ENCODE measurements around the gene TSHZ1. TPM values are rescaled to one million over a fixed set of nuclear protein-coding genes. Genes with fewer than 3 reads are reported as not detected.

TSHZ1 gene
- total RNA-seq, 1 donor from 2014 or later, result 16.3 TPM

GRCh38 chr18:75267643-75268363 is 57.2 kb downstream of the TSHZ1 start:
- no peak for DNase-seq (ENCODE audit: low spot score)

GRCh38 chr18:75268364-75268646 is 57.7 kb downstream of the TSHZ1 start:
- Mint-ChIP-seq H3K4me3 (ENCODE audit: unreplicated experiment) (no peak overlapping the region), H3K9me3 (ENCODE audit: unreplicated experiment) (no peaks in the 10 kb centered on the region), H3K27ac (ENCODE audit: unreplicated experiment) (no peak overlapping the region), H3K4me1 (ENCODE audit: unreplicated experiment) (peaks cover 19% of the 10 kb centered on the region), H3K36me3 (ENCODE audit: low read depth, unreplicated experiment) (no peaks in the 10 kb centered on the region), H3K27me3 (ENCODE audit: unreplicated experiment) (peaks cover 2% of the 10 kb centered on the region)
- DNase-seq (ENCODE audit: low spot score), result no peak
- TF ChIP-seq CTCF (IDR thresholded peaks at IDR 0.05; ENCODE audit: unreplicated experiment), result no peak

More at GRCh38 chr18:75267643-75268363, 57.2 kb downstream of the TSHZ1 start:
- no peak overlapping the region for H3K27ac Mint-ChIP-seq (ENCODE audit: unreplicated experiment)
- H3K36me3 Mint-ChIP-seq (ENCODE audit: low read depth, unreplicated experiment), result no peaks in the 10 kb centered on the region
- no peaks in the 10 kb centered on the region for H3K9me3 Mint-ChIP-seq (ENCODE audit: unreplicated experiment)
- TF ChIP-seq CTCF (IDR thresholded peaks at IDR 0.05; ENCODE audit: unreplicated experiment), result no peak
- peaks cover 23% of the 10 kb centered on the region for H3K4me1 Mint-ChIP-seq (ENCODE audit: unreplicated experiment)
- no peak overlapping the region for H3K4me3 Mint-ChIP-seq (ENCODE audit: unreplicated experiment)
- peaks cover 2% of the 10 kb centered on the region for H3K27me3 Mint-ChIP-seq (ENCODE audit: unreplicated experiment)

- H3K27me3 Mint-ChIP-seq (ENCODE audit: unreplicated experiment), result no peaks in the 10 kb centered on the region
Measured at GRCh38 chr18:75269124-75269680, 58.6 kb downstream of the TSHZ1 start.

GRCh38 chr18:75269696-75270095 is 59.1 kb downstream of the TSHZ1 start:
- Mint-ChIP-seq H3K4me3 (ENCODE audit: unreplicated experiment) (no peak overlapping the region), H3K4me1 (ENCODE audit: unreplicated experiment) (peaks cover 16% of the 10 kb centered on the region), H3K36me3 (ENCODE audit: low read depth, unreplicated experiment) (no peaks in the 10 kb centered on the region), H3K27me3 (ENCODE audit: unreplicated experiment) (no peaks in the 10 kb centered on the region), H3K27ac (ENCODE audit: unreplicated experiment) (no peak overlapping the region), H3K9me3 (ENCODE audit: unreplicated experiment) (no peaks in the 10 kb centered on the region)
- DNase-seq (ENCODE audit: low spot score), result no peak
- no peak for TF ChIP-seq CTCF (IDR thresholded peaks at IDR 0.05; ENCODE audit: unreplicated experiment)

More at GRCh38 chr18:75269124-75269680, 58.6 kb downstream of the TSHZ1 start:
- no peak for DNase-seq (ENCODE audit: low spot score)
- Mint-ChIP-seq H3K36me3 (ENCODE audit: low read depth, unreplicated experiment) (no peaks in the 10 kb centered on the region), H3K4me3 (ENCODE audit: unreplicated experiment) (no peak overlapping the region), H3K9me3 (ENCODE audit: unreplicated experiment) (no peaks in the 10 kb centered on the region), H3K4me1 (ENCODE audit: unreplicated experiment) (peaks cover 16% of the 10 kb centered on the region), H3K27ac (ENCODE audit: unreplicated experiment) (no peak overlapping the region)
- no peak for TF ChIP-seq CTCF (IDR thresholded peaks at IDR 0.05; ENCODE audit: unreplicated experiment)

GRCh38 chr18:75271952-75272351 is 61.4 kb downstream of the TSHZ1 start:
- Mint-ChIP-seq H3K27ac (ENCODE audit: unreplicated experiment) (no peak overlapping the region), H3K4me3 (ENCODE audit: unreplicated experiment) (no peak overlapping the region), H3K9me3 (ENCODE audit: unreplicated experiment) (no peaks in the 10 kb centered on the region), H3K27me3 (ENCODE audit: unreplicated experiment) (peaks cover 1% of the 10 kb centered on the region), H3K36me3 (ENCODE audit: low read depth, unreplicated experiment) (no peaks in the 10 kb centered on the region), H3K4me1 (ENCODE audit: unreplicated experiment) (peaks cover 23% of the 10 kb centered on the region)
- no peak for DNase-seq (ENCODE audit: low spot score)
- no peak for TF ChIP-seq CTCF (IDR thresholded peaks at IDR 0.05; ENCODE audit: unreplicated experiment)
